ENCODE results near the gene FBRS.
A peak's percentile ranks its signal among the peaks of the same experiment; 100 is the strongest.
"Not testable (repeated sequence)": the region's sequence is repeated elsewhere in the genome, so short reads cannot be mapped to it uniquely, and the experiment has no call there.

The FBRS gene

DNA sequence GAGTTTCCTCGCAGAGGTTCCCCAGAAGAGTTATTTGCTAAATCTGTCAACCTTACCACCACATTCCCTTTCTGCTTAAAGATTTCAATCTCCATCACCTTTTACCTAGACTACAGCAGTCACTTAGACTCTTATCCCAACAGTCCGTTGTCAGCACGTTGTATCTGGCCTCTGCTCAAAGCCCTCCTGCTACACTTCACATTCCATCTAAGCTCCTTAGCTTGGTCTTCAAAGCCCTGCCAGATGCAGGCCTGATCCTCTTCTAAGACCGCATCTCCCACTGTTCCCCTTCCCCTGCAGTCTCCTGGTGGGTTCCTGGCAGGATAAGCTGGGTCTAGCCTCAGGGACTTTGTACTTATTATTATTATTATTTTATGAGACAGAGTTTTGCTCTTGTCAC is 30.5 kb downstream of the FBRS start:
- H3K36me3 ChIP-seq (ENCODE audit: control insufficient read depth, insufficient read depth, low read length), result no peaks in the 10 kb centered on the region
- no peak overlapping the region for H3K4me3 ChIP-seq (ENCODE audit: extremely low read depth, insufficient read depth, low read length, poor library complexity, severe bottlenecking)
- WGBS, 2 experiments (ENCODE audit: insufficient coverage in 2 of 2), result 51 to 62% methylated on average over 3 of the region's 4 CpGs
- H3K4me1 ChIP-seq (ENCODE audit: control insufficient read depth, insufficient read depth, low read length, poor library complexity, severe bottlenecking), result no peaks in the 10 kb centered on the region
- no peak overlapping the region for H3K27ac ChIP-seq (ENCODE audit: low read depth, low read length, severe bottlenecking)
- no peaks in the 10 kb centered on the region for H3K9me3 ChIP-seq (ENCODE audit: control insufficient read depth, low read length)

DNA sequence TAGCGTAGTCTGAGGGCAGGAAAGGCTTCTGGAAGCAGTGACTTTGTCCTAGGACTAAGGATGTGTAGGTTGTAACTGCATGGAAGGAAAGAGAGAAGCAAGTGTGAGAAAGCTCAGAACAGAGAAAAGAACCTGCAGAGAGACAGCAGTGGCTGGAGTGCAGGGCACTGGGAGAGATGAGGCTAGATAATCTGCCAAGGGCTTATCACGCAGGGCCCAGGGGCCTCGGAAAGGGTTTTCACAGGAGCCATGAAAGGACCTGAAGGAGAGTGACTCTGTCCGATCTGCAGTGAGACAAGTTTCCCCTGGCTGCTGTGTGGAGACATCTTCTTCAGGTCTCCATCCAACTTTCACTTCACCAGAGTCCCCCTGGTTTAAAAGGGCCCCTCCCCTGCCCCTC is 33.7 kb downstream of the FBRS start:
- 35 to 37% methylated on average over 4 of the region's 4 CpGs for WGBS, 2 experiments (ENCODE audit: insufficient coverage in 2 of 2)
- H3K27ac ChIP-seq (ENCODE audit: low read depth, low read length, severe bottlenecking), result no peak overlapping the region
- peaks cover 3% of the 10 kb centered on the region for H3K4me1 ChIP-seq (ENCODE audit: control insufficient read depth, insufficient read depth, low read length, poor library complexity, severe bottlenecking)
- H3K36me3 ChIP-seq (ENCODE audit: control insufficient read depth, insufficient read depth, low read length), result no peaks in the 10 kb centered on the region
- H3K4me3 ChIP-seq (ENCODE audit: extremely low read depth, insufficient read depth, low read length, poor library complexity, severe bottlenecking), result no peak overlapping the region
- H3K9me3 ChIP-seq (ENCODE audit: control insufficient read depth, low read length), result no peaks in the 10 kb centered on the region

DNA sequence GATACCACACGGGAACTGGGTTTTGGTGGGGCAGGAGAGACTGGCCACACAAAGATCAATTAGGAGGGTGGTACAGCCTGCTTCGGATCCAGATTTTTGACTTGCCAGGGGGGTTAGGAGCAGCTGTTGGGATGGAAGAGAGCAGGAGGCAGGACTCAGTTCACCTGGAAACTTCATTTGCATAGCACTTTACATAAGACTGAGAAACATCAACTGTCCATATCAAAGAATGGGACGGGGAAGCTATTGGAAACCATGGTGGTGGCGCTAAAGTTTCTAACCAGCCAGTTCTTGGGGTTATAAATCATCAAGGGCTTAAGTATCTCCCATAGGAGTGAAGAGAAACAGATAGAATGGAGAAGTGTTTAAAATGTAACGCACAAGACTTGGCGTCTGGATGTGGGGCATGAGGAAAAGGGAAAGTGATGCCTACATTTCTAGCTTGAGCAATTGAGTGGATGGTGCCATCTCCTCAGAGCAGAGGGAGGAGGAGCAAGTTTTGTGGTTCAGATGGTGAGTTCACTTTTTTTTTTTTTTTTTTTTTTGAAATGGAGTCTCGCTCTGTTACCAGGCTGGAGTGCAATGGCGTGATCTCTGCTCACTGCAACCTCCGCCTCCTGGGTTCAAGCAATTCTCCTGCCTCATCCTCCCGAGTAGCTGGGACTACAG is 34.3 kb downstream of the FBRS start:
- no peaks in the 10 kb centered on the region for H3K36me3 ChIP-seq (ENCODE audit: control insufficient read depth, insufficient read depth, low read length)
- no peak overlapping the region for H3K27ac ChIP-seq (ENCODE audit: low read depth, low read length, severe bottlenecking)
- peaks cover 3% of the 10 kb centered on the region for H3K4me1 ChIP-seq (ENCODE audit: control insufficient read depth, insufficient read depth, low read length, poor library complexity, severe bottlenecking)
- no peaks in the 10 kb centered on the region for H3K9me3 ChIP-seq (ENCODE audit: control insufficient read depth, low read length)
- H3K4me3 ChIP-seq (ENCODE audit: extremely low read depth, insufficient read depth, low read length, poor library complexity, severe bottlenecking), result no peak overlapping the region
- 17 to 38% methylated on average over 5 to 8 of the region's 10 CpGs for WGBS, 2 experiments (ENCODE audit: insufficient coverage in 2 of 2)

DNA sequence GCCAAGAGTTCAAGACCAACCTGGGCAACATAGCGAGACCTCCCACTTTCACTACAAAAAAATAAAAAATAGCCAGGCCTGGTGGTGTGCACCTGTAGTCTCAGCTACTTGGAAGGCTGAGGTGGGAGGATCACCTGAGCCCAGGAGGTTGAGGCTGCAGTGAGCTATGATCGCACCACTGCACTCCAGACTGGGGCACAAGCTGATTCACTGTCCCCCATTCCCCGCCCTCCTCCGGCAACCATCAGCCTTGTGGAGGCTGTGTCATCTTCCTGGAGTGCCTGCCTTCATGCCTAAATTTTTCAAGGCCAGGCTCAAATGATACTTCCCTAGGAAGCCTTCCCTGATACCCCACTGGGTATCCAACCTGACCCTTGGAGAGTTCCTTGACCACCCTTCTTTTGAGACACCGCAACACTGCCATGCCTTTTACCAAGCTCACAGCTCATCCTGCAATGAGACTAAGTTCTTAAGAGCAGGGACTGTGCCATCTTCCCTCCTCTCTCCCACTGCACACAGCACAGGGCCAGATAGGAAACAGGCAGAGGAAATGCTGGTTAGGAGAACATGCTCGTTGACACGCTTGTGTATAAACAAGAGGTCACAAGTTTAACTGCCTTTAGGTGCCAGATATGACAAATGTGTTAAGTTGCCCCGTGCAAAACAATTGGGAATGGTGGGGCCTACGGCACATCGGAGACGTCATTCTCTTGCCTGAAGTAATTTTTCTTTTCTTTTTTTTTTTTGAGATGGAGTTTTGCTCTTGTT is 36.9 kb downstream of the FBRS start:
- 92 to 95% methylated on average over 7 to 10 of the region's 11 CpGs for WGBS, 2 experiments (ENCODE audit: insufficient coverage in 2 of 2)
- Histone ChIP-seq H3K36me3 (ENCODE audit: control insufficient read depth, insufficient read depth, low read length) (no peaks in the 10 kb centered on the region), H3K9me3 (ENCODE audit: control insufficient read depth, low read length) (no peaks in the 10 kb centered on the region)

GRCh38 chr16:30696646-30697045 is 38.4 kb downstream of the FBRS start:
- H3K4me1 ChIP-seq (ENCODE audit: control insufficient read depth, insufficient read depth, low read length, poor library complexity, severe bottlenecking), result peaks cover 21% of the 10 kb centered on the region
- not testable (repeated sequence) for H3K36me3 ChIP-seq (ENCODE audit: control insufficient read depth, insufficient read depth, low read length); H3K4me3 ChIP-seq (ENCODE audit: extremely low read depth, insufficient read depth, low read length, poor library complexity, severe bottlenecking); H3K27ac ChIP-seq (ENCODE audit: low read depth, low read length, severe bottlenecking); H3K9me3 ChIP-seq (ENCODE audit: control insufficient read depth, low read length)
- WGBS, 2 experiments (ENCODE audit: insufficient coverage in 2 of 2), result 83% methylated on average over 1 of the region's 3 CpGs; no CpG with 5 or more reads in 1 of the 2 experiments

More for the DNA sequence above, 36.9 kb downstream of the FBRS start:
- H3K27ac ChIP-seq (ENCODE audit: low read depth, low read length, severe bottlenecking), result no peak overlapping the region
- no peak overlapping the region for H3K4me3 ChIP-seq (ENCODE audit: extremely low read depth, insufficient read depth, low read length, poor library complexity, severe bottlenecking)
- H3K4me1 ChIP-seq (ENCODE audit: control insufficient read depth, insufficient read depth, low read length, poor library complexity, severe bottlenecking), result peaks cover 7% of the 10 kb centered on the region

GRCh38 chr16:30697264-30698138 is 39.3 kb downstream of the FBRS start:
- WGBS, 2 experiments (ENCODE audit: insufficient coverage in 2 of 2), result 19 to 22% methylated on average over 18 to 23 of the region's 26 CpGs
- H3K27ac ChIP-seq (ENCODE audit: low read depth, low read length, severe bottlenecking), result peak overlapping the region; percentile 100
- peaks cover 14% of the 10 kb centered on the region for H3K36me3 ChIP-seq (ENCODE audit: control insufficient read depth, insufficient read depth, low read length)
- peaks cover 23% of the 10 kb centered on the region for H3K4me1 ChIP-seq (ENCODE audit: control insufficient read depth, insufficient read depth, low read length, poor library complexity, severe bottlenecking)
- H3K4me3 ChIP-seq (ENCODE audit: extremely low read depth, insufficient read depth, low read length, poor library complexity, severe bottlenecking), result peak overlapping the region; percentile 94
- no peaks in the 10 kb centered on the region for H3K9me3 ChIP-seq (ENCODE audit: control insufficient read depth, low read length)

GRCh38 chr16:30698139-30698815 is 40.0 kb downstream of the FBRS start:
- peaks cover 20% of the 10 kb centered on the region for H3K36me3 ChIP-seq (ENCODE audit: control insufficient read depth, insufficient read depth, low read length)
- H3K27ac ChIP-seq (ENCODE audit: low read depth, low read length, severe bottlenecking), result peak overlapping the region; percentile 100
- H3K4me1 ChIP-seq (ENCODE audit: control insufficient read depth, insufficient read depth, low read length, poor library complexity, severe bottlenecking), result peaks cover 23% of the 10 kb centered on the region
- 0% methylated on average over 30 to 45 of the region's 76 CpGs for WGBS, 2 experiments (ENCODE audit: insufficient coverage in 2 of 2)
- H3K4me3 ChIP-seq (ENCODE audit: extremely low read depth, insufficient read depth, low read length, poor library complexity, severe bottlenecking), result peak overlapping the region; percentile 94
- no peaks in the 10 kb centered on the region for H3K9me3 ChIP-seq (ENCODE audit: control insufficient read depth, low read length)

DNA sequence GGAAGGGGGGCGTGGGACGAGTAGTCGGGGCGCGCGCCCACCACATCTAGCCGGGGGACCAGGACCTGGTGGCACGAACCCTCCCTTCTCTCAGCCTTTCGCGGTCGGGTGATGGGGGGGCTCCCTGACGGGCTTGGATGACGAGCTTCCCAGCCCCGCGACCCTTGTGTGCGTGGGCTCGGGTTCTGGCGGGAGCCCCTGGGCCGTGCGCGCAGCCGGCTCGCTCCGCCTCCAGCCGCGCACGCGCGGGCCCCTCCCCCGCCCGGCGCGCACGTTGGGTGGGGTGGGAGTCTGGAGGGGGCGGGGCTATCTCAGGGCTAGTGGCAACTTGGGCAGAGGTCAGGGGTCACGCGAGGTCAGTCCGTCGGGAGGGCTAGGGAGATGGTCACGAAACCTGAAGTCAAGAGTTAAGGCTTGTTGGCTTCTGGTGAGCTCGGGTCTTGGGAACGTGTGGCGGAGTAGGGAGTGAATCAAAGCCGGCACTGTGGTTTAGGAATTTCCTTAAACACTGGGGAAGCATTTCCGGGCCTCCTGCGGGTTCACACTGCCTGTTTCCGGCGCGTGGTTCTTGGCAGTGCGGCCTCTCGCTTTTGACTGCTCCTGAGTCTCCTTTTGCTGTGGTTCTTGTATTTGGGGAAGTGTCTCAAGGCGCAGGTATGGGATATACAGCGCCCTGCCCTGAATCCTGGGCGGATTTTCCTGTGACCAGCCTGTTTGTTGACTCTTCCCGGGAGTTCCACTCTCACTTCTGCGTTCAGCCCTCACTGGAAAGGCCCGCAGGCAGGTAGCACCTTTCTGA is 40.8 kb downstream of the FBRS start, which contains the start of gene SRCAP:
Gene SRCAP, plus strand, starts transcription at position 356 of the 799 bp plus-strand sequence. CDS start 1,654 bp downstream, outside the sequence.
- peaks cover 23% of the 10 kb centered on the region for H3K4me1 ChIP-seq (ENCODE audit: control insufficient read depth, insufficient read depth, low read length, poor library complexity, severe bottlenecking)
- peak within 1 kb of the TSS; percentile 94 for H3K4me3 ChIP-seq (ENCODE audit: extremely low read depth, insufficient read depth, low read length, poor library complexity, severe bottlenecking)
- H3K9me3 ChIP-seq (ENCODE audit: control insufficient read depth, low read length), result no peaks in the 10 kb centered on the region
- 1% methylated on average over 24 to 41 of the region's 57 CpGs for WGBS, 2 experiments (ENCODE audit: insufficient coverage in 2 of 2)
- H3K27ac ChIP-seq (ENCODE audit: low read depth, low read length, severe bottlenecking), result peak within 1 kb of the TSS; percentile 100
- H3K36me3 ChIP-seq (ENCODE audit: control insufficient read depth, insufficient read depth, low read length), result peaks cover 28% of the 10 kb centered on the region

- H3K27ac ChIP-seq (ENCODE audit: low read depth, low read length, severe bottlenecking), result peak overlapping the region; percentile 100
- no peaks in the 10 kb centered on the region for H3K9me3 ChIP-seq (ENCODE audit: control insufficient read depth, low read length)
- H3K4me3 ChIP-seq (ENCODE audit: extremely low read depth, insufficient read depth, low read length, poor library complexity, severe bottlenecking), result peak overlapping the region; percentile 94
- H3K36me3 ChIP-seq (ENCODE audit: control insufficient read depth, insufficient read depth, low read length), result peaks cover 34% of the 10 kb centered on the region
- H3K4me1 ChIP-seq (ENCODE audit: control insufficient read depth, insufficient read depth, low read length, poor library complexity, severe bottlenecking), result peaks cover 23% of the 10 kb centered on the region
- whole genome bisulfite sequencing, 2 experiments (ENCODE audit: insufficient coverage in 2 of 2), result 68 to 72% methylated on average over 6 of the region's 8 CpGs
These were observed 41.4 kb downstream of the FBRS start for GRCh38 chr16:30699615-30700099.
